SW 1271 (cell line): Measurements from ENCODE around the gene CA4.

Experiments used
- DNase-seq, 2 experiments: peaks; one replicate each; lab custom pipeline; 2025; lab: John Stamatoyannopoulos, UW

The CA4 gene

GRCh38 chr17:60155815-60156214 is 6.0 kb downstream of the CA4 start:
- DNase-seq = no peak

GRCh38 chr17:60156746-60157145 is 7.0 kb downstream of the CA4 start:
- no peak for DNase-seq

GRCh38 chr17:60157487-60158040 is 7.8 kb downstream of the CA4 start:
- no peak for DNase-seq

- no peak for DNase-seq
Measured at GRCh38 chr17:60158751-60159478, 9.1 kb downstream of the CA4 start.

- DNase-seq = no peak
Measured at GRCh38 chr17:60159479-60159866, 9.7 kb downstream of the CA4 start.

GRCh38 chr17:60160829-60161501 is 11.2 kb downstream of the CA4 start:
- no peak for DNase-seq

- no peak for DNase-seq
Measured at GRCh38 chr17:60161598-60162330, 12.0 kb downstream of the CA4 start.

- no peak for DNase-seq
Measured at GRCh38 chr17:60163108-60163784, 13.5 kb downstream of the CA4 start.

GRCh38 chr17:60164164-60164563 is 14.4 kb downstream of the CA4 start:
- DNase-seq = no peak

- DNase-seq = no peak
Measured at GRCh38 chr17:60164697-60165096, 14.9 kb downstream of the CA4 start.

- DNase-seq = no peak
Measured at GRCh38 chr17:60165223-60165622, 15.4 kb downstream of the CA4 start.

- no peak for DNase-seq
Measured at GRCh38 chr17:60165971-60166370, 16.2 kb downstream of the CA4 start.

- DNase-seq = no peak
Measured at GRCh38 chr17:60167065-60167741, 17.4 kb downstream of the CA4 start.

GRCh38 chr17:60168654-60169053 is 18.9 kb downstream of the CA4 start:
- no peak for DNase-seq

- no peak for DNase-seq
Measured at GRCh38 chr17:60169921-60170817, 20.4 kb downstream of the CA4 start.

- no peak for DNase-seq
Measured at GRCh38 chr17:60170835-60171752, 21.3 kb downstream of the CA4 start.

GRCh38 chr17:60171753-60172079 is 21.9 kb downstream of the CA4 start:
- no peak for DNase-seq

- no peak for DNase-seq
Measured at GRCh38 chr17:60173304-60173819, 23.6 kb downstream of the CA4 start.

- no peak for DNase-seq
Measured at GRCh38 chr17:60174035-60174434, 24.3 kb downstream of the CA4 start.
